ENCODE data around the gene ACIN1. TPM values are rescaled to one million over a fixed set of nuclear protein-coding genes. Genes with fewer than 3 reads are reported as not detected.

ACIN1 gene
- total and polyA plus RNA-seq, 9 of the 15 experiments (the other 6 are each of a cell fraction or from before 2014, with no cell fraction given): 5.0 to 196 (median 129) TPM

DNA sequence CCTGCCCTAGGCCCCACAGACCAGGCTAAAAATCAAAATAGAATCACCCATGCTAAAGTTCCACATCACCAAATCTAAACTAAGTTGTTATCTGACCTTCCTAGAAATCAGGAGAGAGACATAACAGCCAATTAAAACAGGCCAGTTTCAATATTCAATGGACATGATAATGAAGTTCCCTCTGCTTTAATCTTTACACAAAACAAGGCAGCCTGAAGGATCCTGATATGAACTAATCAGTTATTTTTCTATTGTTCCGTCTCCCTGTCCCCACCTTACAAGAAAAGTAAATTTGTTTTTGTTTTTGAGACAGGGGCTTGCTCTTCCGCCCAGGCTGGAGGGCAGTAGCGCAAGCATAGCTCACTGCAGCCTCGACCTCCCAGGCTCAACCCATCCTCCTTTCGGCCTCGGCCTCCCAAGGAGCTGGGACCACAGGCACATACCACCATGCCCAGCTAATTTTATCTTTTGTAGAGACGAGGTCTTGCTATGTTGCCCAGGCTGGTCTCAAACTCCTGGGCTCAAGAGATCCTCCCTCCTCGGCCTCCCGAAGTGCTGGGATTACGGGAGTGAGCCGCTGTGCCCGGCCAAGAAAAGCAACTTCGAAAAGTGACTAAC is 29.5 kb upstream of the ACIN1 start (continued):
- TF ChIP-seq ZNF609 (CRISPR knock-in tag; IDR thresholded peaks at IDR 0.05; ENCODE audit: borderline replicate concordance): no peak
- TF ChIP-seq KLF13 (tag; IDR thresholded peaks at IDR 0.05; ENCODE audit: borderline replicate concordance, low read depth): no peak
- TF ChIP-seq, protein P1, sequence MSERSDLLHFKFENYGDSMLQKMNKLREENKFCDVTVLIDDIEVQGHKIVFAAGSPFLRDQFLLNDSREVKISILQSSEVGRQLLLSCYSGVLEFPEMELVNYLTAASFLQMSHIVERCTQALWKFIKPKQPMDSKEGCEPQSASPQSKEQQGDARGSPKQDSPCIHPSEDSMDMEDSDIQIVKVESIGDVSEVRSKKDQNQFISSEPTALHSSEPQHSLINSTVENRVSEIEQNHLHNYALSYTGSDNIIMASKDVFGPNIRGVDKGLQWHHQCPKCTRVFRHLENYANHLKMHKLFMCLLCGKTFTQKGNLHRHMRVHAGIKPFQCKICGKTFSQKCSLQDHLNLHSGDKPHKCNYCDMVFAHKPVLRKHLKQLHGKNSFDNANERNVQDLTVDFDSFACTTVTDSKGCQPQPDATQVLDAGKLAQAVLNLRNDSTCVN (CRISPR knock-in tag; IDR thresholded peaks at IDR 0.05): no peak
- TF ChIP-seq PTRF (tag; IDR thresholded peaks at IDR 0.05): no peak
- TF ChIP-seq, protein P2, sequence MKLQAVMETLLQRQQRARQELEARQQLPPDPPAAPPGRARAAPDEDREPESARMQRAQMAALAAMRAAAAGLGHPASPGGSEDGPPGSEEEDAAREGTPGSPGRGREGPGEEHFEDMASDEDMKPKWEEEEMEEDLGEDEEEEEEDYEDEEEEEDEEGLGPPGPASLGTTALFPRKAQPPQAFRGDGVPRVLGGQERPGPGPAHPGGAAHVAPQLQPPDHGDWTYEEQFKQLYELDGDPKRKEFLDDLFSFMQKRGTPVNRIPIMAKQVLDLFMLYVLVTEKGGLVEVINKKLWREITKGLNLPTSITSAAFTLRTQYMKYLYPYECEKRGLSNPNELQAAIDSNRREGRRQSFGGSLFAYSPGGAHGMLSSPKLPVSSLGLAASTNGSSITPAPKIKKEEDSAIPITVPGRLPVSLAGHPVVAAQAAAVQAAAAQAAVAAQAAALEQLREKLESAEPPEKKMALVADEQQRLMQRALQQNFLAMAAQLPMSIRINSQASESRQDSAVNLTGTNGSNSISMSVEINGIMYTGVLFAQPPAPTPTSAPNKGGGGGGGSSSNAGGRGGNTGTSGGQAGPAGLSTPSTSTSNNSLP (IDR thresholded peaks at IDR 0.05; ENCODE audit: borderline replicate concordance, low read depth, low read length): no peak
- no peak for TF ChIP-seq SP1 (CRISPR knock-in tag; IDR thresholded peaks at IDR 0.05)
- TF ChIP-seq TAL1 (IDR thresholded peaks at IDR 0.05): peak; percentile 47
- TF ChIP-seq, protein P3, sequence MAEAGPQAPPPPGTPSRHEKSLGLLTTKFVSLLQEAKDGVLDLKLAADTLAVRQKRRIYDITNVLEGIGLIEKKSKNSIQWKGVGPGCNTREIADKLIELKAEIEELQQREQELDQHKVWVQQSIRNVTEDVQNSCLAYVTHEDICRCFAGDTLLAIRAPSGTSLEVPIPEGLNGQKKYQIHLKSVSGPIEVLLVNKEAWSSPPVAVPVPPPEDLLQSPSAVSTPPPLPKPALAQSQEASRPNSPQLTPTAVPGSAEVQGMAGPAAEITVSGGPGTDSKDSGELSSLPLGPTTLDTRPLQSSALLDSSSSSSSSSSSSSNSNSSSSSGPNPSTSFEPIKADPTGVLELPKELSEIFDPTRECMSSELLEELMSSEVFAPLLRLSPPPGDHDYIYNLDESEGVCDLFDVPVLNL (CRISPR knock-in tag; IDR thresholded peaks at IDR 0.05; ENCODE audit: low read depth): no peak
- no peak for TF ChIP-seq ZNF384 (IDR thresholded peaks at IDR 0.05; ENCODE audit: low read depth, low read length)
- no peak for TF ChIP-seq FOXJ3 (CRISPR knock-in tag; IDR thresholded peaks at IDR 0.05)
- TF ChIP-seq STAG1 (CRISPR knock-in tag; IDR thresholded peaks at IDR 0.05; ENCODE audit: borderline replicate concordance): no peak
- TF ChIP-seq POU5F1 (IDR thresholded peaks at IDR 0.05; ENCODE audit: borderline replicate concordance, low read depth, low read length, partially characterized antibody): no peak
- 0 out of 2 replicates have a peak, but pooled peaks have one; percentile 24 for TF ChIP-seq ZNF592 (IDR thresholded peaks at IDR 0.05)

Data from K562 (cell line).